HepG2 (cell line): ENCODE data around the gene NBEAL2. TPM values are rescaled to one million over a fixed set of nuclear protein-coding genes. Genes with fewer than 3 reads are reported as not detected.

Source experiments
- ATAC-seq: fragments of 200-7000 bp; cut with Tn5 transposase; 3 replicates; pipeline ENCODE4 v1.9.1; 2020; ENCODE audit warnings: mild to moderate bottlenecking, moderate library complexity
- BruUV-seq: library from RNA; stranded (reverse); fragments of 400-500 nt; replicated peaks from 2 replicates; lab custom pipeline; 2021; lab: Mats Ljungman, UMichigan
- CTCF ChIA-PET: fragments of 300-600 bp; formaldehyde crosslinking; extraction: SDS; loops from one replicate; lab custom pipeline; 2021; ENCODE audit warnings: low total read pairs, inconsistent platforms, low intra/inter-chr PET ratio; lab: Yijun Ruan, JAX
- POLR2A ChIA-PET: fragments of 350-600 bp; sonication (Branson Sonifier 250); formaldehyde crosslinking; loops from one replicate; lab custom pipeline; 2020; ENCODE audit warnings: antibody characterized with exemption, inconsistent platforms; lab: Yijun Ruan, JAX
- DNase-seq: peaks from one replicate; pipeline ENCODE4 v3.0.0-alpha.2; 2015; ENCODE audit warnings: low spot score
- FAIRE-seq: peaks from 3 replicates; lab custom pipeline; 2011; peaks lifted over from hg19 to GRCh38; lab: Jason Lieb, UNC
- H2AFZ ChIP-seq: one replicate; pipeline ENCODE4 v1.6.1; 2011; ENCODE audit warnings: low read length, inconsistent platforms
- H3K27ac ChIP-seq: fragments of 300-600 bp; 3 replicates; pipeline ENCODE4 v1.8.0; 2011; ENCODE audit warnings: mixed run types, mild to moderate bottlenecking, mixed read lengths, low read length, inconsistent platforms; ENCODE audit not compliant: insufficient read depth; ENCODE audit errors: extremely low read length
- H3K27me3 ChIP-seq, 2 experiments: fragments of 200-600 bp in 1 of 2; 2 replicates in 1 of 2; 3 replicates in 1 of 2; pipeline versions ENCODE4 v1.6.0 to v1.8.0; 2011; ENCODE audit warnings: low read length in 2 of 2, mild to moderate bottlenecking in 2 of 2, moderate library complexity in 2 of 2, inconsistent platforms in 1 of 2; ENCODE audit not compliant: insufficient read depth in 2 of 2, control insufficient read depth in 1 of 2
- H3K36me3 ChIP-seq, 2 experiments: fragments of 200-600 bp in 1 of 2; replicated peaks in 1 of 2; 2 replicates in 1 of 2; 3 replicates in 1 of 2; pipeline versions ENCODE4 v1.5.1 to v1.8.0; 2011; ENCODE audit warnings: low read length in 2 of 2, inconsistent platforms in 1 of 2; ENCODE audit not compliant: insufficient read depth in 2 of 2, control insufficient read depth in 1 of 2
- H3K4me1 ChIP-seq: 2 replicates; pipeline ENCODE4 v1.5.1; 2012; ENCODE audit warnings: low read length, inconsistent platforms; ENCODE audit not compliant: insufficient read depth
- H3K4me2 ChIP-seq: 2 replicates; pipeline ENCODE4 v1.6.0; 2011; ENCODE audit warnings: low read depth, low read length, inconsistent platforms
- H3K4me3 ChIP-seq, 3 experiments: fragments of 200-600 bp in 1 of 3; sonication (generic), shearing (Covaris generic) in 1 of 3; replicated peaks in 1 of 3; 2 replicates each; pipeline ENCODE4 v1.5.1; 2011 to 2016; ENCODE audit warnings: low read length in 3 of 3, inconsistent platforms in 2 of 3, low read depth in 2 of 3, mild to moderate bottlenecking in 2 of 3, control low read depth in 1 of 3, mixed read lengths in 1 of 3; ENCODE audit not compliant: insufficient read depth in 1 of 3
- H3K79me2 ChIP-seq: one replicate; pipeline ENCODE4 v1.6.1; 2011; ENCODE audit warnings: low read length, inconsistent platforms; ENCODE audit not compliant: insufficient read depth
- H3K9ac ChIP-seq: 2 replicates; pipeline ENCODE4 v1.6.0; 2011; ENCODE audit warnings: mild to moderate bottlenecking, low read depth, low read length, inconsistent platforms; ENCODE audit not compliant: insufficient read depth
- H3K9me3 ChIP-seq: 2 replicates; pipeline ENCODE4 v1.5.1; 2012; ENCODE audit warnings: mild to moderate bottlenecking, low read length
- H4K20me1 ChIP-seq: 2 replicates; pipeline ENCODE4 v1.6.0; 2011; ENCODE audit warnings: inconsistent platforms, mild to moderate bottlenecking, low read length, moderate library complexity; ENCODE audit not compliant: insufficient read depth
- CSRNP1 ChIP-seq: sonication (generic); formaldehyde crosslinking; IDR thresholded peaks from 2 replicates; pipeline ENCODE4 v1.8.1; 2023; ENCODE audit warnings: mild to moderate bottlenecking, missing genetic modification reagents
- DNMT3B ChIP-seq: conservative IDR thresholded peaks from 2 replicates; pipeline ENCODE4 v1.6.1; 2016; ENCODE audit warnings: missing biosample characterization, control low read depth
- JARID2 ChIP-seq: sonication (generic); formaldehyde crosslinking; IDR thresholded peaks from 2 replicates; pipeline ENCODE4 v1.8.1; 2023; ENCODE audit warnings: missing genetic modification reagents, inconsistent platforms; ENCODE audit not compliant: insufficient replicate concordance
- JDP2 ChIP-seq: sonication (generic); formaldehyde crosslinking; IDR thresholded peaks from 2 replicates; pipeline ENCODE4 v1.8.1; 2022; ENCODE audit warnings: missing genetic modification reagents, borderline replicate concordance
- MIXL1 ChIP-seq: IDR thresholded peaks from 2 replicates; pipeline ENCODE4 v1.6.1; 2016
- NCOR1 ChIP-seq: fragments of 200-600 bp; sonication (generic); IDR thresholded peaks from 2 replicates; pipeline ENCODE4 v1.7.0; 2017; ENCODE audit warnings: antibody characterized with exemption, low read length, borderline replicate concordance
- SMAD1 ChIP-seq: sonication (generic); formaldehyde crosslinking; IDR thresholded peaks from 2 replicates; pipeline ENCODE4 v1.4.0; 2020; ENCODE audit warnings: missing genetic modification reagents, low read depth, mild to moderate bottlenecking, borderline replicate concordance
- SMARCE1 ChIP-seq: fragments of 450-650 bp; IDR thresholded peaks from 2 replicates; pipeline ENCODE4 v1.6.1; 2017; ENCODE audit warnings: borderline replicate concordance
- ZBTB2 ChIP-seq: sonication (generic); formaldehyde crosslinking; IDR thresholded peaks from 2 replicates; pipeline ENCODE4 v1.8.0; 2022; ENCODE audit warnings: low read depth, missing genetic modification reagents
- ZBTB25 ChIP-seq: IDR thresholded peaks from 2 replicates; pipeline ENCODE4 v1.6.1; 2018; ENCODE audit warnings: missing genetic modification reagents
- ZBTB39 ChIP-seq: sonication (generic); formaldehyde crosslinking; IDR thresholded peaks from 2 replicates; pipeline ENCODE4 v1.5.0; 2020; ENCODE audit warnings: missing genetic modification reagents
- ZNF234 ChIP-seq: sonication (generic); formaldehyde crosslinking; conservative IDR thresholded peaks from 2 replicates; pipeline ENCODE4 v1.5.1; 2020; ENCODE audit warnings: mild to moderate bottlenecking, missing genetic modification reagents
- ZNF281 ChIP-seq: sonication (generic); formaldehyde crosslinking; IDR thresholded peaks from 2 replicates; pipeline ENCODE4 v1.4.0; 2020; ENCODE audit warnings: missing genetic modification reagents, borderline replicate concordance
- ZNF605 ChIP-seq: sonication (generic); formaldehyde crosslinking; IDR thresholded peaks from 2 replicates; pipeline ENCODE4 v1.8.0; 2022; ENCODE audit warnings: mild to moderate bottlenecking, missing genetic modification reagents
- WGBS: methylation state at CpG from one replicate; pipeline ENCODE4 v1.1.6; 2017; ENCODE audit warnings: low lambda C conversion rate; 5-methylcytosine and 5-hydroxymethylcytosine counted together
- in situ Hi-C: cut with HindIII; loops from 2 replicates; pipeline ENCODE4 v1.10.0; 2017; ENCODE audit warnings: low pct_unique_long_range_greater_than_20kb; ENCODE audit not compliant: extremely low pct_ligation_motif_present
- intact Hi-C: fragments of 100-400 bp; cut with micrococcal nuclease; formaldehyde crosslinking; loops from one replicate; pipeline ENCODE4 v1.10.0; 2022; ENCODE audit not compliant: unreplicated experiment
- polyA plus RNA-seq, 8 experiments: library from polyadenylated mRNA; depleted of rRNA in 3 of 8; stranded (reverse) in 7 of 8; unstranded in 1 of 8; fragments of >200 nt; fragmentation: Illumina TruSeq in 4 of 8; extraction: Trizol in 4 of 8; gene quantifications; 2 replicates each; pipeline versions ENCODE4 v1.2.1 to v1.2.3, GENCODE V29; 2011 to 2016; ENCODE audit warnings: low read depth in 4 of 8, missing spikeins in 1 of 8, mixed read lengths in 1 of 8; ENCODE audit not compliant: insufficient read depth in 1 of 8
- total RNA-seq, 5 experiments: library from RNA; depleted of rRNA; stranded (reverse); fragments of >200 nt; fragmentation: Illumina TruSeq; extraction: Trizol; gene quantifications; 2 replicates each; pipeline ENCODE4 v1.2.3, GENCODE V29; 2016; ENCODE audit warnings: low read depth in 1 of 5

Gene NBEAL2
- total and polyA plus RNA-seq, 2 of the 13 experiments (the other 11 are each of a cell fraction or from before 2014, with no cell fraction given) = 9.7 to 12.4 TPM

- CTCF ChIA-PET = no interaction called here
- whole genome bisulfite sequencing = 92% methylated on average over 8 of the region's 8 CpGs
- TF ChIP-seq ZBTB39 (CRISPR knock-in tag) (no peak), ZNF281 (no peak), JDP2 (CRISPR knock-in tag) (no peak), ZBTB25 (no peak), NCOR1 (no peak), SMAD1 (CRISPR knock-in tag) (no peak), ZBTB2 (CRISPR knock-in tag) (no peak), DNMT3B (CRISPR knock-in tag) (no peak), JARID2 (CRISPR knock-in tag) (no peak), SMARCE1 (no peak), ZNF234 (CRISPR knock-in tag) (no peak), MIXL1 (CRISPR knock-in tag) (no peak), CSRNP1 (CRISPR knock-in tag) (no peak), ZNF605 (CRISPR knock-in tag) (no peak)
Measured at GRCh38 chr3:46953234-46954010, 26.0 kb upstream of the NBEAL2 start.

More at GRCh38 chr3:46953234-46954010, 26.0 kb upstream of the NBEAL2 start:
- Histone ChIP-seq H3K27me3 (no peaks in the 10 kb centered on the region), H2AFZ (no peak overlapping the region), H3K27ac (no peak overlapping the region), H3K4me1 (peaks cover 81% of the 10 kb centered on the region), H4K20me1 (peaks cover 63% of the 10 kb centered on the region), H3K36me3 (peaks cover 0 to 2% of the 10 kb centered on the region in 2 experiments; a peak in 1 of 5 replicates), H3K9me3 (no peaks in the 10 kb centered on the region), H3K9ac (no peak overlapping the region), H3K79me2 (peaks cover 91% of the 10 kb centered on the region), H3K4me2 (no peak overlapping the region), H3K4me3 (no peak overlapping the region)
- in situ Hi-C loops = no loop called here
- ATAC-seq (no peak), FAIRE-seq (no peak), DNase-seq (no peak)
- POLR2A ChIA-PET = interaction anchor here (1.2 kb wide), 1 partner anchor 26 kb away, joined by 4 read pairs; the partner anchor contains the start of gene NBEAL2
- intact Hi-C loops = no loop called here
- BruUV-seq = no TSS peak
